SKM-1 (cell line): Measurements from ENCODE around the gene OPCML.

Experiments used
- DNase-seq: peaks from one replicate; lab custom pipeline; 2025; ENCODE audit not compliant: unreplicated experiment; lab: John Stamatoyannopoulos, UW

OPCML gene

DNA sequence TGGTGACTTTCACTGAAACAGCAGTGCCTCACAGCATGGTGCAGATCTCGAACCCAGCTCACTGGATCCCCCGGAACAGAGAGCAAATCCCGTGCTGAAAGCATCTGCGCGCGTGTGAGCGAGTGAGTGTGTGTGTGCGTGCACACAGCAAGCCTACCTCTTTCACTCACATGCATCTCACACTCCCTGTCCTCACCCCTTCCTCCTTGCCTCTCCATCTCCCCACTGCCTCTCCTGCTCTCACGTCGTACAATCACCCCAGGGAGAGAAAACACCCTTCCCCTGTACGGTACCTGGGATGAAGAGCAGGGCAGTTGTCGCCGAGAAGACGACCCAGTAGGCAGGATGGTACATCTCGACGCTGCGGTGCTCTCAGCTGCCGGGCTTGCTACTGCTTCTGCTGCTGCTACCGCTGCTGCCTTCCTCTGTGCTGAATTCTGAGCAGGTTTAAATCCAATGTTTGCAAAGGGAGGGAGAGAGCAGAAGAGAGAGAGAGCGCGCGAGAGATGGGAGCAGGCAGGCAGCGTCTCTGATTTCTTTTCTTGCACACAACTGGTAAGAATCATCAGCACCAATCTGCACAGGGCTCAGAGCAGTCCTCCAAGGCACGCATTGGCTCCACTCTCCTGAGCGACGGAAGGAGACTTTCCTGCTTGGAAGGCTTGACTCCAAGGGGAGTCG is at the start of gene OPCML:
TSS of gene OPCML (minus strand) at position 531 of the 681 bp plus-strand sequence.
- no peak for DNase-seq

DNA sequence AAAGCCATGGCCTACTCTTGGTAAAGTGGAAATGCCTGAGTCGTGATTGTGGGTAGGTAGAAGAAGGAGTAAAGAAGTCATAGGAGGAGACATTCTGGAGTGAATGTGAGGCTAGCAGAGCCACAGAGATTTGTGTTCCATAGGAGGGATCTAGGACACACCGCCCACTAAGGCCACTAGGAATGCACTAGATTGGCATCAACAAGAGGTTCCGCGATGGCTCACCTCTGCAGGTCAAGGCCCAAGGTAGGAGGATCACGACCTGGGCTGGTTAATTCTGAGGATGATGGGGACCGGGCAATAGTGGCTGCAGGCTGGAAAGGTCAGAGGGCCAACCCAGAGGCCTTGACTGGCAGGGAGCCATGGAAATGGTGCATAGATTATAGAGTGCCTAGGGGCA is 48.8 kb upstream of the OPCML start:
- no peak for DNase-seq

DNA sequence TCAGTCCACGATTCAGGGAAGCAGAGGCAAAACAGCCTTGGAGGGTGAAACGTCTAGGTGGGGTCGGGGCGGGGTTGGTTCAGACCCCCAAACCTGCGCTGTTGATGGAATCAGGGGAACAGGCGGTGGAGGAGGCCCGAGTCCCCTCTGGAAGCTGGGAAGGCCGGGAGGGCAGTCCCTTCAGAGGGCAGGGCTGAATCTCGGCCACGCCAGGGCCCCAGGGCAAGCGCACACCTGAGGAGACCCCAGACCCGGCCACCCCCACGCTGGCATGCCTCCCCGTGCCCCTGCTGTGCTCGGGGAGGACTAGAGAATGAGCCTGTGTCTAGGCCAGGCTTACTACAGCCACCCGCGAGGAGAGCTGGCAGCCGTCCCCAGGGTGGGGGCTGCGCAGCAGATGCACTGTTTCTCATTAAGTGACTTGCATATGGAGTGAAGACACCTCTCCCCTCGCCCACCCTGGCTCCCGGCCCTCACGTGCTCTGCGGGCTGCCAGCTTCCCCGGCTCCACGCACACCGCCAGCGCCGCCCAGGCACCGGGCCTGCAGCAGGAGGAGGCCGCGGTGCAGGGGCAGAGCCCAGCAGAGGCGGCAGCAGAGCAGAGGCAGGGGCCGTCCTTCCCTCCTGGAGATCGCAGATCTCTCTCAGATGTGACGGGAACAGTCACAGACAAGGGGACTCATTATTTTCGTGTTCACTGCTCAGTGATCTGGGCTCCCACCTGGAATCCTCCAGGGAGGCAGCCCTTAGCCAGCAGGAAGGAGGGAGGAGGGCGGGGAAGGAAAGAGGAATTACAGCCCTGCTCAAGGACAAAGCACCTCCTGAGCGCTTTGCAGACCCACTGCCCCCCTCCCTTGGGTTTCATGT is 47.1 kb upstream of the OPCML start:
- DNase-seq = no peak

DNA sequence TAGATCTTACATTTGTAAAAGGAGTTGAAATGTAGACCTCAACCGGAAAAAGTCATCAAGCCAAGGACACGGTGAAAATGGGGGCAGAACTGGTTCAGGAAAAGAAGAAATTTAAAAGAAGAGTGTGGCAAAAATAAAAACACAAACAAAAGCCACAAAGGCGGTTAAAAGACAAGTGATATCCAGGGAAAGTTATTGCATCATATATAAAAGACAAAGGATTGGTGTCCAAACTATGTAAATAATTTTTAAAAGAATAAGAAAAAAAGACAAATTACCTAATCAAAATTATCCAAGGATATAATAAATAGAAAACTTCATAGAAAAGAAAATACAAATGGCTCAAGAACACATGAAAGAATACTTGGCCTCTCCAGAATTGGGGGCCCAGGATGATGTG is 45.1 kb upstream of the OPCML start:
- no peak for DNase-seq

DNA sequence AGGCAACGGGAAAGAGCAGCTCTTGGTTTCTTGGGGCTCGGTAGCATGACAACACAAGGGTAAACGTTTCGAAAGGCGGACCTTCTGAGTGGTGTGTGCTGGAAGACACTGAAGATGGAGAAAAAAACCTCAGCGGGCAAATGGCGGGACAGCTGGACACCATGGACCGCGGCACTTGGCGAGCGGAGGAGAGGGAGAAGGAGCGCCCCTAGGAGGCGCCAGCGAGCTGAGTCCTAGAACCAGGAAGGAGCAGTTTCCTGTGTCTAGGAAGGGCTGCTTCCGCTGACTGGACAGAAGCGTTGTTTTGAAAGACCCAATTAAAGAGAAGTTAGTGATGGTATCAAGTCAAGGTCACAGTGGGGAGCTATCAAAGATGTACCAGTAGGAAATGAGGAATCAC is 44.0 kb upstream of the OPCML start:
- no peak for DNase-seq

DNA sequence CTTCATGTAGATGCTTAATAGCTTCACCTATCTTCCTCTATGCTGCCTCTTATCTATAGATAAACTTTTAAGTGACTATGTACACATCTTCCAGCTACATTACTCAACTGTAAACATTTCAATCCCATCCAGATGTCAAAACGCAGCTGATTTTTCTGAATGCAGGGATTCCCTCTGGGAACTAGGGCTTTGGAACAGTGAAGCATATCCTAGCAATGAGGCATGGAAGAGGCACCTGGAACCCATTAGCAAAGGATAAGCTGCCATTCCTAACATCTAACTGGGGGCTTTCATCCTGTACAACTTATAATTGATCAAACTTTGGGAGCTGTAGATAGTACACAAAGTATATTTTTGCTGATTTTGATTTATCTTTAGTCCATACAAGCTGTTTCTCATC is 40.8 kb upstream of the OPCML start:
- no peak for DNase-seq

DNA sequence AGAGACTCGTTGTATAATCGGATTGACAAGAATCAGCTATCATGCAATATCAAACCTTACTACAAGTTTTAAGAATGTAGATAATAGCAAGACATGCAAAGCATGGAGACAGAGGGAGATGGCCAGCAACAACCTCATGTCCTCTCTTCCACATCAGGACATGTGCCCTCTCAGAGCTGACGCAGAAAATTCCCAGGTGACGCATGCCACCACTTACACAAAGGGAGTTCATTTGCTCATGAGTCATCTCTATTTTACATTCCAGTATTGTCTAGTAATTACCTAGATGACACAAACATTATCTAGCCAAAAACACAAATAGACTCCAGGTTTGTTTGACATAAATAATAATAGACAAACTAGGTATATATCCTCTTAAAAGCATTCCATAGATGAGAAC is 38.1 kb upstream of the OPCML start:
- no peak for DNase-seq

DNA sequence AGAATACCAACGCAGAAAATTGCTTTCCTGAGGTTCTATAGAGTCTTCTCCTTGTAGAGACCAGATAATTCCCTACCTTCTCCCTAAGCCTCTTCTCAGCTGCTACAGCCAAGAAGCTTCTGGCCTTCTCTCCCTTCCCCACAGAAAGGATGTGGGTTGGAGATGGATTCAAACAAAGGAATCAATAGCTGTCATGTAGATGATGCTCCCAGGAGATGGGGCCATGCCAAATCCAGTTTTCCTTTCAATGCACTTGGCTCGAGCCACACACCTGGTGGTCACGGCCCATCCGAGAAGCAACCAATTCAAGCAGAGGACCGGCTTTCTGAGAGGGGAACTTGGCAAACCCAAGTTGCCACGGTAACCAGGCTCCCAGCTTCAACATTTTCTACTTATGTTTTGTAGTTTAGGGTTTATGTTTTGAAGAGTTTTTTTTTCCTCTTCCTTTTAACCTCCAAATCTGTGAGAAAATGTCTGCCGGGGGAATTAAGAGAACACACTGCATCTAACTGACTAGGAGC is 31.3 kb upstream of the OPCML start:
- DNase-seq = no peak

DNA sequence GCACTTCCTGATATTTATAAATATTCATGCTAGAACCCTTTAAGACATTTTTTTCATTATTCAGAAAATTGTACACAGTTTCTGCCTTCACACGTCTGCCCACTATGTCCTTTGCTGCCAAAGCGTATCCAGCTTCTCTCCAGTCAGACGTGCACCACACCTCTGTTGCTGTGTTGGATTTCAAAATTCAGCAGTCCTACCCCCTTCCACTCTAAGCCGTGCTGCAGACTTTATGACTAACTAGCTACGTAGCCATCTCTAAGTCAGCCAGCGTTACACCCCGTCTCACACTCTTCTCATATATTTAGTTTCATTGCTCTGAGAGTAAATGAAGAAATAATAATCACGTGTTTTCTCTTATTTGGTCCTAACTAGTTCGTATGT is 28.2 kb upstream of the OPCML start:
- DNase-seq = no peak

DNA sequence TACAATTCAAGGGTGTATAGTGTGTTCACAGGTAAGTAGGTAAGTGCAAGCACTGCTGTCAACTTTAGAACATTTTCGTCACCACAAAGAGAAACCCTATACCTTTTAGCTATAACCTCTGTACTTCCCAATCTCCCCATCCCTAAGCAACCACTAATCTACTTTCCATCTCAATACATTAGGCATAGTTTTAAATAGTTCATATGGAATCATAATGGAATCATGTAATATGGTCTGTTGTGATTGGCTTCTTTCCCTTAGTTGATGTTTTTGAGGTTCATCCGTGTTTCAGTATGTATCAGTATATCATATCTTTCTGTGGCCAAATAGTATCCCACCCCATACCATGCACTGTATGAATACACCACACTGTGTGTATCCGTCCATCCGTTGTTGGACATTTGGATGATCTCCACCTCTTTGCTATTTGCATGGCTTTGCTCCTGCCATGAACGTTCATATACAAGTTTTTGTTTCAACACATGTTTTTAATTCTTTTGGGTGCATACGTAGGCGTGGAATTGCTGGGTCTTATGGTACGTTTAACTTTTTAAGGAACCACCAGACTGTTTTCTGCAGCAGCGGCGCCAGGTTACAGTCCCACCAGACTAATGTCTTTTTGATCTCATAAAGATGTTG is 27.7 kb upstream of the OPCML start:
- no peak for DNase-seq

DNA sequence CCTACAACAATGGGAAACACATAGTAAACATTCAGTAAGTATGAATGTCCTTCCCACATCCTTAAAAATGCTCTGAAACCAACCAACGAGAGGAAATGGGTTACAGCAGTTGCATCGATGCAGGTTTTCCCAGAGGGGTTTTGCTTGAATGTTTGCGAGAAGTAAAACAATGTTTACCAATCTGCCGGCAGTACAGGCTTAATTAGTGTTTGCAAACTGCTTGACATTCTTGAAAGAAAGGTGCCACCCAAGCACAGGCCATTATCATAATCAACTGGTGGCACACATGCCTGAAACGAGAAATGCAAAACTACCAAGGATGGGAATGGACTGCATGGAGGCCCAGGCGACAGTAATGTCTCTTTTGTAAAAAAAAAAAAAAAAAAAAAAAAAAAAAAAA is 27.1 kb upstream of the OPCML start:
- DNase-seq = no peak

DNA sequence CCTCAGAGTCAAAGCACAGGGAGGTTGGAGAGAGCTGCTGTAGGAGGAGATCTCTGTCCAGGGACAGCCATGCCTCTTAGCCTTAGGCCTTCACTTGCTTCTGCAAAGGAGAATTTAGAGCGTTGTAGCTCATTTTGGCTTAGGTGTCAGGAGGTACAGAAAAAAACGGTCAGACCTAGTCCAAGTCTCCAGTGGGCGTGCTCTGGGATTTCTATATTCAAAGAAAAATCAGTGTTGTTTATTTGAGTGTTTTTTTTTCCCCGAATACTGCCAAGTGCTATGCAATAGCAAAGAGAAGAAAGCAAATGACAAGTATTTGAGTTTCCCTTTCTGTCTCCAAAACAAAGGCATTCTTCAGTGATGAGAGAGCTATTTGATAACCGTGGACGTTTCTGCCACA is 22.7 kb upstream of the OPCML start:
- no peak for DNase-seq

DNA sequence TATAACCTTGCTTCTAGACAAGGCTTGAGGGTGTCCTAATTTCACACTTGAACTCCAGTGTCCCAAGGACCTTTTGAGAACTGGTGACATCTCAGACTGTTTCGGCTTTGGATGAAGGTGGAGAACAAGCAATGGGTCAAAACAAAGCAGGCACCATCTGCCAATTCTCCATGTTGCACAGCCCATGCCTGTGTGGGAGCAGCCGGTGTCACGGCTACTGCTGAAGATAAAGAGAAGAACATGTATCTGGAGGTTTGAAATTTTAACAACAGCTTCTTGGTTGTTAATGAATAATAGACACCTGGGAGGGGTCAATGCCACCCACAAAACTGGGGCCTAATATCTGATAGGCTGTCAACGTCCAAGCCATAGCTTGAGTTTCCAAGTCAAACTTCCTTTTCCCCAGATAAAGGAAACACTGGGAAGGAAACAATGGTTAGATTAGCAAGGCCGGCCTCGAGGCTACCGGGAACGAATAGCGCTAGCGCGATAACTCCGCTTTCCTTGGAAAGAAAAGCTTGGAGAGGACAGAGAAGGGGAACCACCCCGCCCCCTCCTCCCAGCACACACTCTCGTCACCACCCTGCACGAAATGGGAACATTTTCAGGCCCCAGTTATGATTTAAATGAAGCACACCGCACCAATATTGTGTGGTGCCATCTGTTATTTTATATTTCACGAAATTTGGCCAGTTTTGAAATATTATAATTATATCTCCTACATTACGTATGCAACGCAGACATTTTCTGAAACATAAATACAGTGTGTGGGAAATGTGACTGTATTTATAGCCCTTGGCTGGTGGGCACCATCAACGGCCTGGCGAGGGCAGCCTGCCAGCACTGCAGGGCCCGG is 21.8 kb upstream of the OPCML start:
- no peak for DNase-seq

DNA sequence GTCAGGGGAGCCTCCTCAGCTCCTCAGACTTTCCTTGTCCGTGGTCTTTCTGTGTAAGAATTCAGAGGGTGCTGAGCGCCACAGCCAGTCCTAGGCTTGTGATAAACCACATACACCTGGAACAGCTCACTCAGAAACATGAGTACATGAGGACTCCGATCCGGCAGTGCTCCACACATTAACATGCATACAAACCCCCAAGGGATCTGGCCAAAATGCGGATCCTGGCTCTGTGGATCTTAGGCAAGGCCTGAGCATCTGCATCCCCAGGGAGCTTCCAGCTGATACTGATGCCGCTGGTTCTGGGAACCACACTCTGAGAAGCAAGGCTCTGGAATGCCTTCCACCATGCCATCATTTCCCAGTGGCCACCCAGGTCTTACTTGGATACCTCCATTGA is 20.6 kb upstream of the OPCML start:
- no peak for DNase-seq

DNA sequence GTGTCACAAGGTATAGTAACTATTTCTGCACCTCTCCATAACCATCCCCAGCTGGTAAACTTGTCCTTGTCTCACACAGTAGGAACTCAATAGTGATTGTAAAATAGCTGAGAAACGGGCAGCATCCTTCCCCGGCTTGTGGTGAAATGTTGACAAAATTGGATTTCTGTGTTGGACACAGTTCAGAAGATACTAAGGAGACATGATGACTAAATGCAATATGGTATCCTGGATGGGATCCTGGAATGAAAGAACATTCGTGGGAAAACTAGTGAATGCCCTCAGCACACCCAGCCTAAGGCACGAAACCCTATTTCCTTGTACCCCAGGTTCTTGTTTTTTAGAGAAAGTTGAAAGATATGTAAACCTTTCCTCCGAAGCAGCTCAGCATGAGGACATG is 18.8 kb upstream of the OPCML start:
- DNase-seq = no peak

DNA sequence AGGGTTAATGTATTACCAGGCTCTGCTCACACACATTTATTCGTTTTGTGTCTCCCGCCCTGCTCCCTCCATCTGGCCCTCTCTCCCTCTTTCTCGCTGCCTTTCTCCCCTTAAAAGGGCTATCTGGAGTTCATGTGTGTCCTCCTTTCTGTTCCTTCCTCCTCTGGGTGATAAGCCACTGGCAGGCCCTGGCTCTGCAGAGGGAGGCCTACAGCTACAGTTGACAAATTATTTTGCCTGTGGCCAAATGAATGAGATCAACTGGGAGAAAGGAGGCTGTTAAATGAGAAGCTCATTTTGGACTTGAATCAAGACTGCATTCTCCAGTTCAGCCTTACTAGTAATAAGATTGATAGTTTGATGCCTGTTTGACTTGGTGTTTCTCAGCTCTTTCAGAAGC is 17.5 kb upstream of the OPCML start:
- DNase-seq = no peak

DNA sequence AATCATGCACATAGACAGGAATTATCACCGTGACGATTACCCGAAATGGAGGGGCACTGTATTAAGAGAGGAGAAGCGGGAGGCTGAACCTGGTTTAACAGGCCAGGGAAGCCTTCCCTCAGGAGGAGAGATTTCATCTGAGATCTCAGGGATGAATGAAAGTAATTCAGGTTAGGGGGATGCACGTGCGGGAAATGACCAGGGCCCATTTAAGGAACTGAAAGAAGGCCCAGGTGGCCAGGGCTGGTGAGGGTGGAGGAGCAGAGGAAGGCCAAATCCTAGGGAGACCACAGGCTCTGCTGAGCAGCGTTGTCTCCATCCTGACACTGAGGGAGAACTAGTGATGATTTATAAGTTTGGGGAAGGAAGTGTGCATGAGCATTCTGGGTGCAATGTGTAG is 16.3 kb upstream of the OPCML start:
- no peak for DNase-seq

DNA sequence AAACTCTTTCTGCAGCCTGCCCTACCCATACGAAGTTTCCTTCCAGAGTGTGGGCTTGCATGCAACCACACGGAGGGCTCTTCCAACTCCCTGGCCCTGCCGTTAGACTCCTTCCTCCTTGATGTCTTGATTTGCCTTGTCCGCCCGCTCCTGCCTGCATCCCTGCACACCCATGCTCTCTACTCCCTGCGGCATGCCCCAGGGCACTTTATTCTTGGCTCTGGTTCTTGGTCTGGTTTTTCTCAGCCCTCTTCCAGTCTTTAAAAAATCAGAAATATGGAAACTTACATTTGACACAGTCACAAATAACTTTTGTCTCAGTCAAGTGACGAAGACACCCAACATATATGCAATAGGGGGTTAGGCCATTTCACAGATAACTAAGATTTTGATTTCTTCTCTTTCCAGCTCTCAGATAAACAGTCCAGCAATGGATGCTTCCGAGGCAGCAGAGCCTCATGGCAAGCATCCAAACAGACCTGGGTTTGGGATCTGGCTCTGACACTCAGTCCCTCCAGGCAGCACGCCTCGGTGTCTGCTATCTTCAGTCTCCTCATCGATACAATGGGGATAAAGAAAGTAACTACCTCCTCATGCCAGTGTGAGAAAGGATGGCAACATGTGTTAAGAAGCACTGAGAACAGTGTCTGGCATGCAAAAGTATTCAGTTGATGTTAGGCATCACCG is 15.7 kb upstream of the OPCML start:
- no peak for DNase-seq

DNA sequence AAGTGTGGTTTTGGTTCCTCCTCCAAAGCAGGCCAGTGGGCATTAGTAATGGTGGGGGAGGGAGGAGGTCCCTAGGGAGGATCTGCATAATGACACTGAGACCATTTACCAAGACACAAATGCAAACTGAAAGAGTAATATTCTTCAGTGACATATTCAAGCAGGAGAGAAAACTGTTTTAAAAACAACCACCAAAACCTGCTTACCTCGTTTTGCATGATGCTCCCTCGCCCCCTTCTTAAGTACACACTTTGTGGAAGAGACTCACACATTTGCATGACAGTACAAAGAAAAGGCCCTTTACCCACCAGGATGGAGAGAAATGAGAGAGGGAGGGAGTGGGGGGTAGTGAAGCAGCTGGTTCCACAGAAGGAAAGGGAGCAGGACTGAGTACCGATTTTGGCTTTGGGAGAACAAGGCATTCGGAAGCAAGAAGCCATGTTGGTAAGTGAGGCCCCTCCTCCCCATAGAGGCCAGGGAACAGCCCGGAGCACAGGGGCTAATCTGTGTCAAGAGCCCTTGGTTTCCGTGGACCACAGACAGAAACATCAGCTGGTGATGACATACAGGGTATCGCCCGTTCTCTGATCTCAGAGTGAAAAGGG is 13.0 kb upstream of the OPCML start:
- no peak for DNase-seq

DNA sequence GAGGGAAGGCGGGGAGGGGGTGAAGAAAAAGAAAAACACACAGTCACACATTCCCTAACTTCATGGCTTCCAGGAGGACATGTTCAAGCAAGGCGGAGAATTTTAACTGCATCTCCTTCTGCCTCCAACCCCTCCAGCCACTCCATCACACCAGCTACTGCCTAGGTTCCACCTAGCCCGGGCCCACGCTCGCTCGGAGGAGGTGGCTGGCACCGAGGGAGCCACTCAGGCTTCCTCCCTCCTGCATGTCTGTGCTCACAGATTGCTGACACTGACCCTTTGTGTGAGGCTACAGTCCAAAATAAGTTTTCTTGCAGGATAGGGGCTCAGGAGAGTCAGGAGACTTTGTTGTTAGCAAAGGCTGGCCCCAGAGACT is 9.4 kb upstream of the OPCML start:
- no peak for DNase-seq
